WERI-Rb-1 (cell line): ENCODE data around the gene RSF1.

Experiments
- DNase-seq: peaks from one replicate; pipeline ENCODE4 v3.0.0-alpha.2; 2020
- H3K27ac ChIP-seq: fragments of 250-450 bp; sonication (Bioruptor Pico); 2 replicates; pipeline ENCODE4 v1.5.1; 2020; ENCODE audit warnings: mild to moderate bottlenecking, moderate library complexity
- H3K27me3 ChIP-seq: fragments of 250-450 bp; sonication (Bioruptor Pico); 2 replicates; pipeline ENCODE4 v1.5.1; 2021; ENCODE audit warnings: mild to moderate bottlenecking, low read depth, moderate library complexity; ENCODE audit not compliant: insufficient read depth, severe bottlenecking
- H3K36me3 ChIP-seq: fragments of 250-450 bp; sonication (Bioruptor Pico); 2 replicates; pipeline ENCODE4 v1.5.1; 2020; ENCODE audit warnings: mild to moderate bottlenecking, moderate library complexity
- H3K4me3 ChIP-seq: 2 replicates; pipeline ENCODE4 v1.5.1; 2011; ENCODE audit warnings: low read depth, mild to moderate bottlenecking, control low read depth, low read length
- H3K9me3 ChIP-seq: fragments of 250-450 bp; sonication (Bioruptor Pico); 2 replicates; pipeline ENCODE4 v1.5.1; 2021; ENCODE audit warnings: mild to moderate bottlenecking, moderate library complexity; ENCODE audit not compliant: severe bottlenecking
- TF ChIP-seq, protein P1 (sequence below): IDR thresholded peaks from 2 replicates; pipeline ENCODE4 v1.5.1; 2011; ENCODE audit warnings: low read depth, mild to moderate bottlenecking, control low read depth, inconsistent platforms, low read length

The RSF1 gene

DNA sequence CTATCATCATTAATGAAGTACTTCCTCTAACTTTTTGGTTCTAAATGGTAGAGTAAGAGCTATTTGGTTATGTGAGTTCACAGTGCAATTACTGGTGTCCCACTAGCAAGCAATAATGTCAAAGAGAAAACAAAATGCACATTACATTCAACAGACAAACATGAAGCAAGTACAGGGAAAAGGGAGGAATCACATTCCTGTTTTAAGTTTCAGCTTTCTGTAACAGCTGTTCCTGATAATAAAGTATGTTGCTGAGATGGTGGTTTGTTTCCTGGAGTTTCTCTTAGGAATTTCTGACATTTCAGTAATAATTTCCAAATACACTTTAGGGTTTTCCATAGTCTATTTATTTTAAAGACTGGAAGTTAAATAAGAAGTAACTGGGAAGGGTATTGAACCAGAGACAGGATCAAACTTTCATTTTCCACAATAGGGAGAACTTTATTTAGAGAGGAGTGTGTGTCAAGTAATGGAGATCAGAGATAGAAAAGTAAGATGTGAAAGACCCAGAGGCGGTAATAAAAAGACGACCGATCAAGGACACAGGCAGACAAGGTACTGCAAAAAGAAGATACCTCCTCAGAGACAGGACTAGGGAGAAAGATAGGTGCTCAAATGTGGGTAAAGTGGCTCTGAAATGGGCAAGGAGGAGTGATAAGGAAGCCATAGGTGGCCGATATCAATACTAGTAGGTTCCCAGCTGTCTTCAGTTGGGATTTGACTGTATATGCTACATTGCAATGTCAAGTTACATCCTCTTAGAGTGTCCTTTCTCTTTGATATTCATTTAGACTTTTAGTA, 162.1 kb downstream of the RSF1 start:
- H3K27me3 ChIP-seq, result no peaks in the 10 kb centered on the region
- H3K4me3 ChIP-seq, result no peak overlapping the region
- TF ChIP-seq, protein P1, sequence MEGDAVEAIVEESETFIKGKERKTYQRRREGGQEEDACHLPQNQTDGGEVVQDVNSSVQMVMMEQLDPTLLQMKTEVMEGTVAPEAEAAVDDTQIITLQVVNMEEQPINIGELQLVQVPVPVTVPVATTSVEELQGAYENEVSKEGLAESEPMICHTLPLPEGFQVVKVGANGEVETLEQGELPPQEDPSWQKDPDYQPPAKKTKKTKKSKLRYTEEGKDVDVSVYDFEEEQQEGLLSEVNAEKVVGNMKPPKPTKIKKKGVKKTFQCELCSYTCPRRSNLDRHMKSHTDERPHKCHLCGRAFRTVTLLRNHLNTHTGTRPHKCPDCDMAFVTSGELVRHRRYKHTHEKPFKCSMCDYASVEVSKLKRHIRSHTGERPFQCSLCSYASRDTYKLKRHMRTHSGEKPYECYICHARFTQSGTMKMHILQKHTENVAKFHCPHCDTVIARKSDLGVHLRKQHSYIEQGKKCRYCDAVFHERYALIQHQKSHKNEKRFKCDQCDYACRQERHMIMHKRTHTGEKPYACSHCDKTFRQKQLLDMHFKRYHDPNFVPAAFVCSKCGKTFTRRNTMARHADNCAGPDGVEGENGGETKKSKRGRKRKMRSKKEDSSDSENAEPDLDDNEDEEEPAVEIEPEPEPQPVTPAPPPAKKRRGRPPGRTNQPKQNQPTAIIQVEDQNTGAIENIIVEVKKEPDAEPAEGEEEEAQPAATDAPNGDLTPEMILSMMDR, result no peak
- no peak overlapping the region for H3K27ac ChIP-seq
- no peaks in the 10 kb centered on the region for H3K36me3 ChIP-seq
- no peaks in the 10 kb centered on the region for H3K9me3 ChIP-seq
- DNase-seq, result no peak

DNA sequence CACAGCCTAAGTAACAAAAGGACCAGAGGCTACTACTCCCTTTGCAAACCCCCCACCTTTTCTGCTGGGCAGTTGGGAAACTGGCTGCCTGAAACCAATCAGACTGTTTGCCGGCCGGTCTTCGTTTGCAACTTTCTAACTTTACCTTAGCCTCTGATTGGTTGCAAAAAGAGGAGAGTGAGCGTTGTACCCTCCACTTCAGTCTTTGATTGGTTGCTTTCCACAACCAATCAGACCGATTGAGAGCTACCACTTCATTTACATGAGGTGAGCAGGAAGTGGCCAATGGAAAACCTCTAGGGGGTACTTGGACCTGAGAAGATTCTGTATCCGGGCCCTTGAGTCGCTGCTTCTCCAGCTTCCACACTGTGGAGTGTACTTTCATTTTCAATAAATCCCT, 164.2 kb downstream of the RSF1 start:
- no peak for DNase-seq
- Histone ChIP-seq H3K9me3 (no peaks in the 10 kb centered on the region), H3K36me3 (no peaks in the 10 kb centered on the region), H3K27me3 (no peaks in the 10 kb centered on the region), H3K27ac (no peak overlapping the region), H3K4me3 (no peak overlapping the region)
- TF ChIP-seq, protein P1, result no peak

DNA sequence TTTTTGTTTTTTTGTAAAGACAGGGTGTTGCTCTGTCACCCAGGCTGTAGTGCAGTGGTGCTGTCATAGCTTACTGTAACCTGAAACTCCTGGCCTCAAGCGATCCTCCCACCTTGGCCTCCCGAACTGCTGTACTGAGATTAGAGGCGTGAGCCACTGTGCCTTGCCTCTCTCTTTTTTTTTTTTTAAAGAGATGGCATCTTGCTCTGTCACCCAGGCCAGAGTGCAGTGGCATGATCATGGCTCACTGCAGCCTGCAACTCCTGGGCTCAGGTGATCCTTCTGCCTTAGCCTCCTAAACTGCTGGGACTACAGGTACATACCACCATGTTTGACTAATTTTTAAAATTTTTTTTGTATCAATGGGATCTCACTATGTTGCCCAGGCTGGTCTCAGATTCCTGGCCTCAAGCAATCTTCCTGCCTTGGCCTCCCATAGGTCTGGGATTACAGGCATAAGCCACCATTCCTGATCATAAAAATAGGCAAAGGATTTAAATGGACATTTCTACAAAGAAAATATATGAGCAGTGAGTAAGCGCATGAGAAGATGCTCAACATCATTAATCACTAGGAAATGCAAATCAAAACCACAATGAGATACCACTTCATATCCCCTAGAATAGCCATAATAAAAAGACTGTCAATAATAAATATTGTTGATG, 165.6 kb downstream of the RSF1 start:
- H3K36me3 ChIP-seq, result no peaks in the 10 kb centered on the region
- H3K27me3 ChIP-seq, result no peaks in the 10 kb centered on the region
- no peaks in the 10 kb centered on the region for H3K9me3 ChIP-seq
- TF ChIP-seq, protein P1, result no peak
- H3K4me3 ChIP-seq, result no peak overlapping the region
- H3K27ac ChIP-seq, result no peak overlapping the region
- no peak for DNase-seq

DNA sequence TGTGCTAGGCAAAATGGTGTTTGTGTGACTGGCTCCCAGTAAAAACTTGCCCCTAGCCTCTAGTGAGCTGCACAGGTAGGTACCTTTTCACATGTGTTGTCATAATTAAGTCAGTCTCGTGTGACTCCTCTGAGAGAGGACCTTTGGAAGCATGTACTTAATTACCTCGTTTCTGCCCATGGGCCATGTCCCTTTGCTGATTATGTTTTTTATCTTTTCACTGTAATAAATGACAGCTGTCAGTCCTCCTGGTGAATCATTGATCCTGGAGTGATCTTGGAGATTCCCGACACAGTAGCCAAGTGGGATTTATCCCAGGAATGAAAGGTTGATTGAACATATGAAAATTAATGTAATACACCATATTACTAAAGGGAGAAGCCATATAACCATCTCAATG, 170.4 kb downstream of the RSF1 start:
- Histone ChIP-seq H3K27me3 (no peaks in the 10 kb centered on the region), H3K9me3 (no peaks in the 10 kb centered on the region), H3K4me3 (no peak overlapping the region), H3K27ac (no peak overlapping the region), H3K36me3 (no peaks in the 10 kb centered on the region)
- DNase-seq, result no peak
- TF ChIP-seq, protein P1, result no peak

DNA sequence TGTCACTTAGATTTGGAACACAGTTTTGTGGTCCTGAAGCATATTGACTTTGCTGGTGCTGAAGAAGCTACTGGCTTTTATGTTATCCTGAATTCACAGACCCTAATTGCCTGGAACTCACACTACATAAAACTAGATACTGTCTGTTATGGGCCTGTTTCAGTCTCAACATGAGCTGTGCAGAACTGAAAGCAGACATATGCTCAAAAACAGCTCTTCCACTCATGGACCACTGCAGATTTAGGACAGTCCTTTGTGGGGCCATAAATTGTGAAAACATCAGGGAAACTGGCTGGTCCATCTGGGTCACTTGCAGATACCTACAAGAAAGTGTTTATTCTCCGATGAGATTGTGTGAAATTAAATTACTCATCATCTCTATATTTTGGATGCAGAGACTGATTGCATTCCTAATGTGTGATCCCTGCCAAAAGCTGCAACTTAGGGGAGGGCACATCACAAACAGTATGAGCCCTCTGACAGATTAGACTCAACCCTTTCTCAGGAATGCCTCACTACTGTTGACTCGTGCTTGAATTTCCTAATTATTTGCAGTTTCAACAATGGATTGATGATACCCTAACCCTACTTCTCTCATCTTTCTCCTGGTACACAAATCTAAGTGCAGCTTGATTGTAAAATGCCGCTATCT, 172.7 kb downstream of the RSF1 start:
- no peaks in the 10 kb centered on the region for H3K36me3 ChIP-seq
- TF ChIP-seq, protein P1, result no peak
- no peaks in the 10 kb centered on the region for H3K9me3 ChIP-seq
- H3K27ac ChIP-seq, result no peak overlapping the region
- H3K4me3 ChIP-seq, result no peak overlapping the region
- DNase-seq, result no peak
- no peaks in the 10 kb centered on the region for H3K27me3 ChIP-seq
